Measurements from ENCODE around the gene ZP3.
"Not testable (repeated sequence)": the region's sequence is repeated elsewhere in the genome, so short reads cannot be mapped to it uniquely, and the experiment has no call there.

ZP3 gene

DNA sequence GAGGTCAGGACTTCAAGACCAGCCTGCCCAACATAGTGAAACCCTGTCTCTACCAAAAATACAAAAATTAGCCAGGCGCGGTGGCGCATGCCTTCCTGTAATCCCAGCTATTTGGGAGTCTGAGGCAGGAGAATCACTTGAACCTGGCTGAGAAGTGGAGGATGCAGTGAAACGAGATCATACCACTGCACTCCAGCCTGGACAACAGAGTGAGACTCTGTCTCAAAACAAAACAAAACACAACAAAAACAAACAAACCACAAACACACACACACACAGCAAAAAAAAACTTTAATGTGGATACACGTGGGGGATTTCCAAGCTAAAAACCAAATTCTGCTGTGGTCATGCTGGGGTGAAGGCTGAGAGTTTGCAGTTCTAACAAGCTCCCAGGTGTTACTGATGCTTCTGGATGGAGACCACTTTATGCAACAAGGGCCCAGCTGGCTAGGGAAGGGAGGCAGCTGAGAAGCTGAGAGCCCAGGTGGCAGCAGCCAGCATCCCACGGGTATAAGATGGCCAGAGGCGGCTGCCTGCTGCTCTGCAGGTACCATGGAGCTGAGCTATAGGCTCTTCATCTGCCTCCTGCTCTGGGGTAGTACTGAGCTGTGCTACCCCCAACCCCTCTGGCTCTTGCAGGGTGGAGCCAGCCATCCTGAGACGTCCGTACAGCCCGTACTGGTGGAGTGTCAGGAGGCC lies at the start of gene ZP3:
Gene ZP3, plus strand, starts transcription at position 538 of the 699 bp plus-strand sequence. Its CDS starts 15 bp downstream, at position 553.
- in situ Hi-C loops (cut with MboI; ENCODE audit: low sequenced_read_pairs): no loop called here

DNA sequence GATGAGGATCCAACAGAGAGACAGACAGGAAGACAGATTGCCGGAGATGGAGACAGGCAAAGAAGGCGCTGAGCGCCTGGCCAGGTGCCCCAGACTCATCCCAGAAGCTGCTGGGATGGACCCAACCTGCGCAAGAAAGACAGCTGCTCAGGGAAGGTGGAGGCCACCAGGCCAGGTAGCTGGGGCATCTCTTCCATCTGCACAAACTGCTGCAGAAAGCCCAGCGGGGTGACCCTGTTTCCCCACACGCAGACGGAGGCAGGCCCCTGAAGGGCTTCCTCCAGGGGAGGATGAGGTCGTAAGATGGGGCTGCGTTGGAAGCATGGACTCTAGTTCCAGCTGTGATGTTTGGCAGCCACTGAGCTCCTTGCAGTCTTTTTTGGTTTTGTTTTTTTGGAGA lies 49.5 kb upstream of the ZP3 start:
- in situ Hi-C loops (cut with MboI; ENCODE audit: low sequenced_read_pairs): no loop called here

DNA sequence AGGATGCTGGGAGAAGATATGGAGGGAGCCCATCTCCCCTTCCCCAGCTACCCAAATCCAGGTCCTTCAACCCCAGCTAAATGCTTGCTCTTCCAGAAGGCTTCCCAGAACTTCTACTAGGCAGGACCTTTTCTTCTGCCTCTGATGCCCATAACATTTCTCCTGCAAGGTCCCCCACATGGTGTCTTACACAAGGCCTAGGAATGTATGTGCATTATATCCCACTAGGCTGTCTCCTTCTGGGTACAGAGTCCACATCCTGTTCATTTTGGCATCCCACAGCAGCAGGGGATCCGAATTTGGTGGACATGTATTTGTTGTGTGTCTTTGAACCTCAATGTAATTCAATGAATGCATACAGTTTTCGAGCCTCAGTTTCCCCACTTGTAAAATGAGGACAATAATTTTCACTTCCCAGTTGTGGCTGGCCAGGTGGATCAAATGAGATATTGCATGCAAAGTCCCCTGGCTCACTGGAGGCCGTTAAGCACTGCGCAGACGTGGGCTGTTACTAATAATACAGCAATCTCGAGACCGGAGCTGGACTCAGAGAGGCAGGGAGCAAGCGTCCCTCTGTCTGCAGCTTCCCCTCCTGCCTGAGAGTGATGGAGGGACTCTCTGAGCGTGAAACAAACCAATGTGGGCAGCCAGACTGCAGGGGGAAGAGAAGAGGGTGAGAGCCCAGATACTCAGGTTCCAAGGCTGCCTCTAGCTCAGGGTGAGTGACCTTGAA lies 47.4 kb upstream of the ZP3 start:
- in situ Hi-C loops (cut with MboI; ENCODE audit: low sequenced_read_pairs): no loop called here

DNA sequence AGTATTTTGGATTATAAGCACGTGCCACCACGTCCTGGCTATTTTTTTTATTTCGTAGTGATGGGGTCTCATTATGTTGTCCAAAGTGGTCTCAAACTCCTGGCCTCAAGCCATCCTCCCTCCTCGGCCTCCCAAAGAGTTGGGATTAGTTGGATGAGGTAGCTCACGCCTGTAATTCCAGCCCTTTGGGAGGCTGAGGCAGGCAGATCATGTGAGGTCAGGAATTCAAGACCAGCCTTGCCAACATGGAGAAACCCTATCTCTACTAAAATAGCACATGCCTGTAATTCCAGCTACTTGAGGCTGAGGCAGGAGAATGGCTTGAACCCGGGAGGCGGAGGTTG lies 44.2 kb upstream of the ZP3 start:
- in situ Hi-C loops (cut with MboI; ENCODE audit: low sequenced_read_pairs): no loop called here

DNA sequence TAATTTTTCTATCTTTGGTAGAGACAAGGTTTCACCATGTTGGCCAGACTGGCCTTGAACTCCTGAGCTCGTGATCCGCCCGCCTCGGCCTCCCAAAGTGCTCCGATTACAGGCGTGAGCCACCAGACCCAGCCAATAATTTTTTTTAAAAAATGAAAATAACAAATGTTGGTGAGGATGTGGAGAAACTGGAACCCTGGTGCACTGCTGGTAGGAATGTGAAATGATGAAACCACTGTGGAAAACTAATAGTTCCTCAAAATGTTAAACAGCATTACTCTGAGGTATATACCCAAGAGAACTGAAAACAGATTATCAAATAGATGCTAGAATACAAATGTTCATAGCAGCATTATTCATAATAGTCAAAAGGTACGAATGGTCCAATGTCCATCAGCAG lies 42.9 kb upstream of the ZP3 start:
- in situ Hi-C loops (cut with MboI; ENCODE audit: low sequenced_read_pairs): no loop called here

DNA sequence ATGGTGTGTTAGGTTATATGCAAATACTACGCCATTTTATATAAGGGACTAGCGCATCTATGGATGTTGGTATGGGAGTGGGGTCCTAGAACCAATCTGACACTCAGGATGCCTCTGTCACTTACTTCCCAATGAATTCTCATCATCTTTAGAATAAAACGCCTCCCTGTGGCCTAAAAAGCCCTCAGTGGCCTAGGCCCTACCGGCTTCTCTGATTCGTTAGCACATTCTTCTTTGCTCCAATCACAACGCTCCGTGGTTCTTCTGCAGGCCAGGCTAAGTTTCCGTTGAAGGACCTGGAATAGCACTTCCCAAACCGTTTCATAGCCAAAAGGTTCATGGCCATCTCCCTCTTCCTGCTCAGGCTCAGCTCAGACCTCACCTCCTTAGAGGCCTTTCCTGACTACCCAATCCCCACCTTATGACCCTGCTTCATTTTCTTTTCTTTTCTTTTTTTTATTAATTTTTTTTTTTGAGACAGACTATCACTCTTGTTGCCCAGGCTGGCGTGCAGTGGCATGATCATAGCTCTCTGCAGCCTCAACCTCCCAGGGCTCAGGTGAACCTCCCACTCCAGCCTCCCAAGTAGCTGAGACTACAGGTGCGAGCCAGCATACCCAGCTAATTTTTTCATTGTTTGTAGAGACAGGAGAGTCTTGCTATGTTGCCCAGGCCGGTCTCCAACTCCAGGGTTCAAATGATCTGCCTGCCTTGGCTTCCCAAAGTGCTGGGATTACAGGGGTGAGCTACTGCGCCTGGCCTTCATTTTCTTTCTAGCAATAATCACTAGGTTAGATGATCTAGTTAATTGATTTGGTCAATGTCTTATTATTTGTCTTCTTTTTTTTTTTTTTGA lies 41.4 kb upstream of the ZP3 start:
- in situ Hi-C loops (cut with MboI; ENCODE audit: low sequenced_read_pairs): no loop called here

DNA sequence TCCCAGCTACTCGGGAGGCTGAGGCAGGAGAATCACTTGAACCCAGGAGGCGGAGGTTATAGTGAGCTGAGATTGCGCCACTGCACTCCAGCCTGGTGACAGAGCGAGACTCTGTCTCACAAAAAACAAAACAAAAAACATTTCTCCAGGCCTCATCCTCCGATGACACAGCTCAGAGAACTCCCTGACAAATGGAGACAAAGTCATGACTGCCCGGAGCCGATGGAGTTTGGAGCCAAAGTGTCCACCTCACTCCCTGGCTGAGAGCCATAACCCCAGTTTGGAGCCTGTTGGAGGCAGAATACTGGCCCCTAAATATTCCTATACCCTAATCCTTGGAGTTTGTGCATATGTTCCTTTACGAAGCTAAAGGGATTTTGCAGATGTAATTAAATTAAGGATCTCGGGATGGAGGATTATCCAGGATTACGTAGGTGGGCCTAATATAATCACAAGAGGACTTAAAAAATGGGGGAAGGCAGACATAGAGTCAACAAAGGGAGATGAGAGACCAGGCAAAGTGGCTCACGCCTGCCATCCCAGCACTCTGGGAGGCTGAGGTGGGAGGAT lies 38.0 kb upstream of the ZP3 start:
- in situ Hi-C loops (cut with MboI; ENCODE audit: low sequenced_read_pairs): no loop called here

DNA sequence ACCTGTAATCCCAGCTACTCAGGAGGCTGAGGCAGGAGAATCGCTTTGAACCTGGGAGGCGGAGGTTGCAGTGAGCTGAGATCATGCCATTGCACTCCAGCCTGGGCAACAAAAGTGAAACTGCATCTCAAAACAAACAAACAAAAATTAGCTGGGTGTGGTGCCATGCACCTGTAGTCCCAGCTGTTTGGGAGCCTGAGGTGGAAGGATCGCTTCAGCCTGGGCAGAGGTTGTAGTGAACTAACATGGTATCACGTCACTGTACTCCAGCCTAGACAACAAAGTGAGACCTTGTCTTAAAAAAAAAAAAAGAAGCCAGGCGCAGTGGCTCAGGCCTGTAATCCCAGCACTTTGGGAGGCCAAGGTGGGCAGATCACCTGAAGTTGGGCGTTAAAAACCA lies 37.0 kb upstream of the ZP3 start:
- in situ Hi-C loops (cut with MboI; ENCODE audit: low sequenced_read_pairs): not testable (repeated sequence)

DNA sequence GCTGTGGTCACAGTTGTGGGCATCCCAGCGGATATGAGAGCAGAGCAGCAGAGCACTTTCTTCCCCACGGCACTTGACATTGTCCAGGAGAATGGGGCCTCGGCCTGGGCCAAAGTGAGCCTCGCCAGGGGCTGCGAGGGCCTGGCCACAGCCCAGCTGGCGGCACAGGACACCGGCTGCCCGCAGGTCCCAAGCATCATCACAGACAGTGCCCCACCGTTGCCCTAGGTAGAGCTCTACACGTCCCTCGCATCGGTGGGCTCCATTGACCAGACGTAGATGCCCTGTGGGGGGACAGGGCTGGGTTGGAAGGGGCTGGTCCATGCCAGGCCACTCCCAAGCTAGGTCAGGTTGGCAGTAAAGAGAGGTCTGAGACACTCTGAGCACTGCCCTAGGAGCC lies 34.7 kb upstream of the ZP3 start:
- in situ Hi-C loops (cut with MboI; ENCODE audit: low sequenced_read_pairs): no loop called here

DNA sequence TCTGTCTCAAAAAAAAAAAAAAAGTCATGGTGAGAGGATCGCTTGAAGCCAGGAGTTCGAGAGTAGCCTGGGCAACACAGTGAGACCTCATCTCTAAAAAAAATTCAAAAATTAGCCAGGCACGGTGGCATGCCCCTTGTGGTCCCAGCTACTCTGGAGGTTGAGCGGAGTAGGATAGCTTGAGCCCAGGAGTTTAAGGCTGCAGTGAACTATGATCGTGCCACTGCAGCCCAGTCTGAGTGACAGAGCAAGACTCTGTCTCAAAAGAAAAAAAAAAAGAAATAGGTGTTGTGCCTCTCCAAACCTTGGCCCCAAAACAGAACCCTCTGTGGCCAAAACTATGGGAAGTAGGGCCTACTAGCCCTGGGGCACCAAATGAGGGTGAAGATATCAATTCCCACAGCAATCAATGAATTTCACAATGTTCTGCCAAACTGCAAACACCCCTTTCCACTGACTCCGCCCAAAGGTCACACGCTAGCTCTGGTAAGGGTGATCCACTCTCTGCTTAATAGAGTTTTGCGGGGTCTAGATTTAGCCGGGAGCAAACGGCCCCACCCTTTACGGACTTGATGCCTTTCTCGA lies 32.1 kb upstream of the ZP3 start:
- in situ Hi-C loops (cut with MboI; ENCODE audit: low sequenced_read_pairs): no loop called here

DNA sequence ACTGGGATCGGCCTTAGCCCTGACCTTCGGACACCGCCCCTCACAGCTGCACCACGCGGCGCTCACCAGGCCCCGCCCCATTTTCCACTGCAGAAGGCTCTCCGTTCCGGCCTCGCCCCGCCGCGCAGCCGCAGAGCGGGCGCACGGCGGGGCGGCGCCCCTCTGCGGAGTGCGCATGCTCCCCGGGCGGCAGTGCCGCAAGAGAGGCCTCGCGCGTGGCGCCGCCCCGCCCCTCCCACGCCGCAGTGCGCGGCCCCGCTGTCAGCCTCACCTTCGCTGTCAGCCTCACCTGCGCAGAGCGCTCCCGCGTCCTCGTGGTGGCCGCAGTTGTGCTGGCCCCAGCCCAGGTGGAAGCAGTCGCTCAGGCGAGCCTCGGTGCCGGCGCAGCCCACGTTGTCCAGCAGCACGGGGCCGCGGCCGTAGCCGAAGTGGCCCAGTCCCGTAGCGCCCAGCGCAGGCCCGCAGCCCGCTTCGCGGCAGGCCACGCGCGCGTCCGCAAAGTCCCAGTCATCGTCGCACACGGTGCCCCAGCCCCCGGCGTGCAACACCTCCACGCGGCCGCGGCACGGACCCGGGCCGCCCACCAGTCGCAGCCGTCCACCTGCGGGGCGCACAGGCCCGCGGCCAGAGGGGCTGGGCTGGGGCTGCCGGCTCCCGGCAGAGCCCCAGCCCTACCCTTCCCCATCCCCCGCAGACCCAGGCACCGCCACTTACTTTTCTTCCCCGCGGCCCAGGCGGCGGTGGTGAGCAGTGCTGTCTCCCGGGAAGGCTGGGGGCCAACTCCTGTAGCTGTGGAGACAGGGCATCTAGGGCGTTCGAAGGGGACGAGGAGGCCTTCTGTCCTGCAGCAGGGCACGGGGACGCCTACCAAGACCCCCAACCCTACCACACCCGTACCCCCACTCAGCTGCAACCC lies 31.4 kb upstream of the ZP3 start:
- in situ Hi-C loops (cut with MboI; ENCODE audit: low sequenced_read_pairs): no loop called here

DNA sequence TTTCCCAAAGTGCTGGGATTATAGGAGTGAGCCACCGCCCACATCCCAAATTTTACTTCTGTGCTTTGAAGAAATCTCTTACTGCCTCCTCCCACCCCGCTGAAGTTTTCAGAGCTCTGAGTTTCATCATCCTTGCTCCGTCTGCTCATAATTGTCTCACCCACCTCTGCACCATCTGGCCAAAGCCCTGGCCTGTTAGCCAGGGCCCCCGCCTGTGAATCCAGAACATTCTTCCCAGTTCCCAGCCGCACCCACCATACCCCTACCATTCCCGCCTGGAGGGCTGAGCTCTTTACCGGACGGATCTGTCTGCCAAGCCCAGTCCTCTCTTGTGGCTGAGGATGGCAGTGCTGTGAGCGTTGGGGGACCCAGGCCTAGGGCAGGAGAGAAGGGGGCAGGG lies 29.8 kb upstream of the ZP3 start:
- in situ Hi-C loops (cut with MboI; ENCODE audit: low sequenced_read_pairs): no loop called here

DNA sequence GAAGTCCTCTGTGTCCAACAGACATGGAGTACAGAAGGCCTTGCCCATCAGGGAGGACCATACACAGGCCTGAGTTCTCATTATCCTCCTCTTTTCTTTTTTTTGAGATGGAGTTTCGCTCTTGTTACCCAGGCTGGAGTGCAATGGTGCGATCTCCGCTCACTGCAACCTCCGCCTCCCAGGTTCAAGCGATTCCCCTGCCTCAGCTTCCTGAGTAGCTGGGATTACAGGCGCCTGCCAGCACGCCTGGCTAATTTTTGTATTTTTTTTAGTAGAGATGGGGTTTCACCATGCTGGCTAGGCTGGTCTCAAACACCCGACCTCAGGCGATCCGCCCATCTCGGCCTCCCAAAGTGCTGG lies 29.2 kb upstream of the ZP3 start:
- in situ Hi-C loops (cut with MboI; ENCODE audit: low sequenced_read_pairs): not testable (repeated sequence)

DNA sequence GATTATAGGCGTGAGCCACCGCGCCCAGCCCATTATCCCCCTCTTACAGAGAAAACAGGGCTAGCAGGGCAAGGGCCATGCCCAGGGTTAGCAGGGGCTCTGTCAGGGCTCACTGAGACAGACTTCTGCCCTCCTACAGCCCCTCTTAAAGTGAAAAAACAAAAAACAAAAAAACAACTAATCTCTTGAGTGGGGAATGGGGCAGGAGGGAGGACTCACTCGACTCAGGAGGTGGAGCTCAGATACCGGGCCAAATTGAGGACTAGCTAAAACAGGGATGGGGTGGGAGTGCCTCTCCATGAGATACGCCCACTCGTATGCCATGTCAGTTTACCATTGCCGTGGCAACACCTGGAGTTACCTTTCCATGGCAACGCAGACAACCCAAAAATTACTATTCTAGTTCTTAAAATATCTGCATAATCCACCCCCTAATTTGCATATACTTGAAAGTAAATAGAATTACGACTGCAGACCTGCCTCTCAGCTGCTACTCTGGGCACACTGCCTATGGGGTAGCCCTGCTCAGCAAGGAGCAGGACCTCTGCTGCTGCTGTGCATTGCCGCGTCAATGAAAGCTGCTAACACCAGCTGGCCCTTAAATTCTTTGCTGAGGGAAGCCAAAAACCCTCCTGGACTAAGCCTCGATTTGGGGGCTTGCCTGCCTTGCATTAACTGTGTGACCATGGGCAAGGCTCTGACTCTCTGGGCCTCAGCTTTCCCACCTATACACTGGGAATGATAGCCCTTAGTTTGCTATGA lies 28.6 kb upstream of the ZP3 start:
- in situ Hi-C loops (cut with MboI; ENCODE audit: low sequenced_read_pairs): no loop called here

DNA sequence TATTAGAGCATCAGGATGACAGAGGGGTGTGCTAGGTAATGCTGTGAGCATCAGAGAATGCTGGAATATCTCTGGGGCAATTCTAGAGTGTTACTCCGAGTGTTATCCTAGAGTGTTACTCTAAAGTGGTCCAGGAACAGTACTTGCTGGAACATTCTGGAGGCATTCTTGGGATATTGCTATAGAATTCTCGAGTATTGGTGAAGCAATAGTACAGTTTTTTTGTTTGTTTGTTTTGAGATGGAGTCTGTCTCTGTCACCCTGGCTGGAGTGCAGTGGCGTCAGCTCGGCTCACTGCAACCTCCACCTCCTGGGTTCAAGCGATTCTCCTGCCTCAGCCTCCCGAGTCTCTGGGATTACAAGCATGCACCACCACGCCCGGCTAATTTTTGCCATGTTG lies 27.9 kb upstream of the ZP3 start:
- in situ Hi-C loops (cut with MboI; ENCODE audit: low sequenced_read_pairs): no loop called here

DNA sequence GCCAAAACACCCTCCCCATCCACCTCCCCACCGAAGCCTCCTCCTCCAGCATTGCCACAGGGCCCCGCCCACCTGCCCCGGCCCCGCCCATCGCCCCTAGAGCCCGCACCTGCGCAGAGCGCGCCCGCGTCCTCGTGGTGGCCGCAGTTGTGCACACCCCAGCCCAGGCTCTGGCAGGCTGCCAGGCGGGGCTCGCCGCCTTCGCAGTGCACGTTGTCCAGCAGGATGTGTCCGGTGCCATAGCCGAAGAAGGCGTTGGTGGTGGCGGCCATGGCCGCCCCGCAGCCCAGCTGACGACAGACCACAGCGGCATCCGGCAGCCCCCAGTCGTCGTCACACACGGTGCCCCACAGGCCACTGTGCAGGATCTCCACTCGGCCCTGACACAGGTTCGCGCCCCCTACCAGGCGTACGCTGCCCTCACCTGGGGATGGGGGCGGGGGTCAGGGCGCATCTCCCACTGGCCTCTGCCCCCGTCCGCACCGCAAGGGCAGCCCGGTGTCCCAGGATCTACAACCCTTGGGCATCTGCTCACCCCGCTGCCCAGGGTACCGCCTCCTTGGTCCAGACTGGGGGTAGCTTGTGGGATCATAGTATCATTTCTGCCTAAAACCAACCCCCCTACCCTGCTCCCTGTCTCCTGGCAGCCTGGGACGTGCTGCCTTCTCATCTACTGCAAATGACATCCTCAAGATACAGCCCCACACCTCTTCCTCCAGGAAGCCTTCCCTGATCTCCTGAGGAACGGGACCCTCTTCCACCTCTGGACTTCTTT lies 27.2 kb upstream of the ZP3 start:
- in situ Hi-C loops (cut with MboI; ENCODE audit: low sequenced_read_pairs): no loop called here

DNA sequence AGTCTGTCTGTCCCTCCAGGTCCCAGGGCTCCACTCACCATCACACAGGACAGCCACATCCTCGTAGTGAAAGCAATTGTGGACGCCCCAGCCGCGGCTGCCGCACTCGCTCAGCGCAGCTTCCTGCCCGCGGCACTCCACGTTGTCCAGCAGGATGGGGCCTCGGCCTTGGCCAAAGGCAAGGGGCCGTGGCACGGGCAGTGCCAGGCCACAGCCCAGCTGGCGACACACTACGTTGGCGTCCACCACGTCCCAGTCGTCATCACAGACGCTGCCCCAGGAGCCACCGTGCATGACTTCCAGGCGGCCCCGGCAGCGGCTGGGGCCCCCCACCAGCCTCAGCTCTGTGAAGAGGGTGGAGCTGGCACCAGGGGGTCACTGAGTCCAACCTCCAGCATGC lies 24.5 kb upstream of the ZP3 start:
- in situ Hi-C loops (cut with MboI; ENCODE audit: low sequenced_read_pairs): no loop called here

DNA sequence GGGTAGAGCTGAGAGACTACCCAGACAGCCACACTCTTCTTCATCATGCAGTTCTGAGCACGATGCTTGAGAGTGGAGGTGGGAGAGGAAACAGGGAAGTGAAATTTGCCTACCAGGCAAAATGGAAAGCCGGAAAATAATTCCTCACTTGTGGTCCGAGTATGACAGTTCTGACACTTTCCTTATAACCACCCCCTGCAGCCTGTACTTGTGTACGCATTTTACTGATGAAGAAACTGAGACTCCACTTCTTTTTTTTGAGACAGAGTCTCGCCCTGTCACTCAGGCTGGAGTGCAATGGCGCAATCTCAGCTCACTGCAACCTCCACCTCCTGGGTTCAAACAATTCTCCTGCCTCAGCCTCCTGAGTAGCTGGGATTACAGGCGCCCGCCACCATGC lies 21.7 kb upstream of the ZP3 start:
- in situ Hi-C loops (cut with MboI; ENCODE audit: low sequenced_read_pairs): not testable (repeated sequence)

Data from HL-60/S4 treated with retinoic acid at 250 ng/mL for 4 days and 3 days (cell line).